GM19023 (cell line): Measurements from ENCODE around the gene HYKK.
"Not testable (repeated sequence)": the region's sequence is repeated elsewhere in the genome, so short reads cannot be mapped to it uniquely, and the experiment has no call there.

ENCODE experiments used
- ATAC-seq: cut with Tn5 transposase; IDR thresholded peaks from one replicate; pipeline ENCODE4 v1.9.1; 2021; ENCODE audit warnings: mild to moderate bottlenecking, moderate library complexity; ENCODE audit not compliant: unreplicated experiment

The HYKK gene

GRCh38 chr15:78506971-78507830, at the start of gene HYKK:
Gene HYKK (plus strand): TSS chr15:78507577. CDS start chr15:78513089, 5,512 bp downstream.
- ATAC-seq = peak; percentile 86

- ATAC-seq = no peak
Measured at GRCh38 chr15:78460737-78461136, 46.6 kb upstream of the HYKK start.

GRCh38 chr15:78461171-78461888, 46.0 kb upstream of the HYKK start:
- ATAC-seq = no peak

GRCh38 chr15:78469031-78469430, 38.3 kb upstream of the HYKK start:
- ATAC-seq = no peak

- no peak for ATAC-seq
Measured at GRCh38 chr15:78477295-78477694, 30.1 kb upstream of the HYKK start.

GRCh38 chr15:78479650-78480049, 27.7 kb upstream of the HYKK start:
- ATAC-seq = no peak

GRCh38 chr15:78481917-78482316, 25.5 kb upstream of the HYKK start:
- ATAC-seq = no peak

- ATAC-seq = no peak
Measured at GRCh38 chr15:78492872-78493271, 14.5 kb upstream of the HYKK start.

GRCh38 chr15:78501857-78502256, 5.5 kb upstream of the HYKK start:
- no peak for ATAC-seq

GRCh38 chr15:78502641-78503040, 4.7 kb upstream of the HYKK start:
- ATAC-seq = no peak

GRCh38 chr15:78507831-78508160, 419 bp downstream of the HYKK start:
- ATAC-seq = peak; percentile 36

GRCh38 chr15:78508272-78508671, 895 bp downstream of the HYKK start:
- ATAC-seq = no peak

- ATAC-seq = no peak
Measured at GRCh38 chr15:78509726-78510312, 2.4 kb downstream of the HYKK start.

GRCh38 chr15:78520035-78520434, 12.7 kb downstream of the HYKK start:
- not testable (repeated sequence) for ATAC-seq

GRCh38 chr15:78524230-78524629, 16.9 kb downstream of the HYKK start:
- ATAC-seq = no peak

GRCh38 chr15:78527325-78527724, 19.9 kb downstream of the HYKK start:
- ATAC-seq = no peak

GRCh38 chr15:78533331-78533730, 26.0 kb downstream of the HYKK start:
- ATAC-seq = no peak

- ATAC-seq = no peak
Measured at GRCh38 chr15:78536134-78536533, 28.8 kb downstream of the HYKK start.

GRCh38 chr15:78537266-78537905, 30.0 kb downstream of the HYKK start:
- no peak for ATAC-seq

- no peak for ATAC-seq
Measured at GRCh38 chr15:78538358-78538757, 31.0 kb downstream of the HYKK start.

- ATAC-seq = not testable (repeated sequence)
Measured at GRCh38 chr15:78539464-78540140, 32.2 kb downstream of the HYKK start.
